ENCODE measurements around the gene CAMTA1.

DNA sequence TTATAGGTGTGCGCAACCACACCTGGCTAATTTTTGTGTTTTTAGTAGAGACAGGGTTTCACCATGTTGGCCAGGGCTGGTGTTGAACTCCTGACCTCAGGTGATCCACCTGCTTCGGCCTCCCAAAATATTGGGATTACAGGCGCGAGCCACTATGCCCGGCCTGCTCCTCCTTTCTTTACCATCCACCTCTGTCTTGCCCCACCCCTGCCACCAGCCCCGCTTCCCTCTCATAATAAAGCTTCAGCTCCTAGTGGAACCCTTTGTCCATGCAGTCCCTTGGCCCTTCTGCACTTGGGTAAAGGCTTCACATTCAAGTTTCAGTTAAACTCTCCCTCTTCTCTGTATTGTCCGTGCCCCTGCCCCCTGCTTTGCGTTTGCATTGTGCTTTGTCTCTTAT lies 120.1 kb downstream of the CAMTA1 start:
- TF ChIP-seq, protein P1, sequence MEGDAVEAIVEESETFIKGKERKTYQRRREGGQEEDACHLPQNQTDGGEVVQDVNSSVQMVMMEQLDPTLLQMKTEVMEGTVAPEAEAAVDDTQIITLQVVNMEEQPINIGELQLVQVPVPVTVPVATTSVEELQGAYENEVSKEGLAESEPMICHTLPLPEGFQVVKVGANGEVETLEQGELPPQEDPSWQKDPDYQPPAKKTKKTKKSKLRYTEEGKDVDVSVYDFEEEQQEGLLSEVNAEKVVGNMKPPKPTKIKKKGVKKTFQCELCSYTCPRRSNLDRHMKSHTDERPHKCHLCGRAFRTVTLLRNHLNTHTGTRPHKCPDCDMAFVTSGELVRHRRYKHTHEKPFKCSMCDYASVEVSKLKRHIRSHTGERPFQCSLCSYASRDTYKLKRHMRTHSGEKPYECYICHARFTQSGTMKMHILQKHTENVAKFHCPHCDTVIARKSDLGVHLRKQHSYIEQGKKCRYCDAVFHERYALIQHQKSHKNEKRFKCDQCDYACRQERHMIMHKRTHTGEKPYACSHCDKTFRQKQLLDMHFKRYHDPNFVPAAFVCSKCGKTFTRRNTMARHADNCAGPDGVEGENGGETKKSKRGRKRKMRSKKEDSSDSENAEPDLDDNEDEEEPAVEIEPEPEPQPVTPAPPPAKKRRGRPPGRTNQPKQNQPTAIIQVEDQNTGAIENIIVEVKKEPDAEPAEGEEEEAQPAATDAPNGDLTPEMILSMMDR (IDR thresholded peaks at IDR 0.05; ENCODE audit: borderline replicate concordance, extremely low read depth, low read length, poor library complexity, severe bottlenecking), result no peak
- TF ChIP-seq EZH2 (IDR thresholded peaks at IDR 0.05; ENCODE audit: borderline replicate concordance, low read depth, low read length, severe bottlenecking), result no peak

All from DND-41 (cell line).